ENCODE measurements around the gene MATCAP1. TPM values are rescaled to one million over a fixed set of nuclear protein-coding genes. Genes with fewer than 3 reads are reported as not detected.

Gene MATCAP1
- total and polyA plus RNA-seq, 8 donors, result 36.8 to 66.9 (median 57.0) TPM

DNA sequence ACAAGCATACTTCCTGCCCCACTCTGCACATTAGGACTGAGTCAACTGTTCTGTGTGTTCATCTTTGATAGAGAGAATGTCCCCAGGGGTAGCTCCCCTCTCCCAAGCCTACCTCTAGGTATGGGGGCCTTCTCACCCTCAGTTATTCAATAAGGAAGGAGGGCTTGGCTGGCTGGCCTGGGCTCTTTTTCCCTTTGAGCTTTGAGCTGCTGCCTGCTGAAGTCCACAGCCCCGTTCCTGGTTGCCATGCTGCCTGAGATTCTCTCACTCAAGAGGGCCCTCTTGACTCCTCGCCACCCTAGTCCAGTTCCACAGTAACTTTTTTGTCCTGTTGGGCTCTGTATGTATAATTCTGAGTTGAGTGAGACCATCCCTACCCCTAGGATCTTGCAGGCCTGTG, 38.0 kb downstream of the MATCAP1 start:
- ATAC-seq, result no peak
- H3K27me3 ChIP-seq, result peaks cover 0 to 17% of the 10 kb centered on the region in 2 donors
- peaks cover 0 to 89% of the 10 kb centered on the region in 2 donors for H3K36me3 ChIP-seq
- H3K4me1 ChIP-seq, result peaks cover 0 to 13% of the 10 kb centered on the region in 2 donors
- peak overlapping the region in 1 of 2 donors; percentile 13 for H3K27ac ChIP-seq
- no peak for TF ChIP-seq CTCF (IDR thresholded peaks at IDR 0.05)
- intact Hi-C loops (cut with DNase I), result no loop called here
- H3K4me3 ChIP-seq, result no peak overlapping the region
- no peaks in the 10 kb centered on the region for H3K9me3 ChIP-seq
- DNase-seq, result no peak

DNA sequence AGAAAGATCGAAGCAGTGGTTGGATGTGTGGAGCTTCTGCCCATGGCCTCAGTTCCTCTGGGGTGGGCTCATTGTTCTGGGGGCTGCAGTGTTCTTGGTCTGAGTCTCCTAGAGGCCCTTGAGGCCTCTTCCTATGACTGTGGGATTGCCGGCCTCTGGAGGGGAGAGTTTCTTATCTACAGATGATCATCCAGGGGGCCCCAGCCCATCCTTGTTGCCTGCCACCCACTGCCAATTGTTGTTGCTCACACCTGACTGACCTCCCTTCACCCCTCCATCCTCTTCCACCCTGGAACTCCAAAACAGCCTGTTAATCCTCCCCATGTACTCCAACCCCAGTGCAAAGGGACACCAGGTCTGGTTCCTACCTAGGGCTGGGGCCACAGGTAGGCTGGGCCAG, 38.8 kb downstream of the MATCAP1 start:
- H3K4me1 ChIP-seq, result peaks cover 0 to 5% of the 10 kb centered on the region in 2 donors
- ATAC-seq (no peak), DNase-seq (no peak)
- H3K4me3 ChIP-seq, result no peak overlapping the region
- no peak for TF ChIP-seq CTCF (IDR thresholded peaks at IDR 0.05)
- H3K27ac ChIP-seq, result no peak overlapping the region
- intact Hi-C loops (cut with DNase I), result no loop called here
- peaks cover 0 to 97% of the 10 kb centered on the region in 2 donors for H3K36me3 ChIP-seq
- H3K27me3 ChIP-seq, result peaks cover 0 to 9% of the 10 kb centered on the region in 2 donors
- H3K9me3 ChIP-seq, result no peaks in the 10 kb centered on the region

GRCh38 chr16:67142342-67142741, 41.4 kb downstream of the MATCAP1 start:
- H3K27ac ChIP-seq, result no peak overlapping the region
- DNase-seq (peak in 1 of 4 donors; percentile 41), ATAC-seq (no peak)
- peaks cover 0 to 100% of the 10 kb centered on the region in 2 donors for H3K36me3 ChIP-seq
- intact Hi-C loops (cut with DNase I), result no loop called here
- TF ChIP-seq CTCF (IDR thresholded peaks at IDR 0.05), result no peak
- H3K9me3 ChIP-seq, result no peaks in the 10 kb centered on the region
- H3K4me1 ChIP-seq, result no peaks in the 10 kb centered on the region
- no peaks in the 10 kb centered on the region for H3K27me3 ChIP-seq
- H3K4me3 ChIP-seq, result no peak overlapping the region

DNA sequence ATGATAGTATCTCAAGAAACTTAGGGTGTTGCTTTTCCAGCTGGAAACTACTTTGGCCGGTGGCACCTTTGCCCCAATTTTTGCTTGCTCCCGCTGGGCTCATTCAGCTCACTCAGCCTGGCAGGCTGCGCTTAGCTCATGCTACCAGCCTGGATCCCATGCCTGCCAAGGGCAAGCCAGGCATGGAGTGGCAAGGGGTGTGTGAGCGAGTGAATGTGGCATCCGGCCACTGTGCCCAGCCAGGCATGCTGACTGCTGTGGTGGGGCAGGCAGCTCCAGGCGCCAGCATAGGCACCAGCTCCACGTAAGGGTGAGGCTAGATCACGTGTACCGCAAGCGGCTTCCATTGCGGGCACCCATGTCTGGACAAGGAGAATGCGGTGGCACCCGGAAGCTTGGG, 42.4 kb downstream of the MATCAP1 start:
- intact Hi-C loops (cut with DNase I), result no loop called here
- H3K4me1 ChIP-seq, result no peaks in the 10 kb centered on the region
- DNase-seq (peak in 1 of 4 donors; percentile 59), ATAC-seq (no peak)
- H3K36me3 ChIP-seq, result peaks cover 0 to 100% of the 10 kb centered on the region in 2 donors
- no peaks in the 10 kb centered on the region for H3K9me3 ChIP-seq
- no peak for TF ChIP-seq CTCF (IDR thresholded peaks at IDR 0.05)
- H3K27me3 ChIP-seq, result no peaks in the 10 kb centered on the region
- H3K27ac ChIP-seq, result no peak overlapping the region
- no peak overlapping the region for H3K4me3 ChIP-seq

DNA sequence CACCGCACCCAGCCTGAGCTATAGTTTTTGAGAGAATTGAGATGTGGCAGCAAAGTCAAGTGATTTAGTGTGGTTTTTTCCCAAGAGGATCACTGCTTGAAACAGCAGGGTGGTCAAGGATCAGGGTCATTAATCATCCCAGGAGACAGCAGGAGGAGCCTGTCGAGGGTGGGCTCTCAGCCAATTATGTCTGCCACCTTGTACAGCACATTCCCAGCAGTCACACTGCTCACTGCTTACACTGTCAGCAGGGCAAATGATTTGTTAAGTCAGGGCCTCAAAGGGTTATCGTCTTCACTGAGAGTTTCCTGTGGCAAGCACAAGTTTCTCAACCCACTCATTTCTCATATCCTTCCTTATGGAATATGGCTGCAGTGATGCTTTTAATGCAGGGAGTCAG, 46.2 kb downstream of the MATCAP1 start:
- no peak overlapping the region for H3K27ac ChIP-seq
- H3K36me3 ChIP-seq, result peaks cover 0 to 100% of the 10 kb centered on the region in 2 donors
- ATAC-seq (no peak), DNase-seq (no peak)
- H3K27me3 ChIP-seq, result no peaks in the 10 kb centered on the region
- intact Hi-C loops (cut with DNase I), result no loop called here
- no peaks in the 10 kb centered on the region for H3K9me3 ChIP-seq
- TF ChIP-seq CTCF (IDR thresholded peaks at IDR 0.05), result no peak
- H3K4me1 ChIP-seq, result no peaks in the 10 kb centered on the region
- no peak overlapping the region for H3K4me3 ChIP-seq
